Neural crest cell (in vitro differentiated cells): ENCODE measurements around the gene CKAP2L. TPM values are rescaled to one million over a fixed set of nuclear protein-coding genes. Genes with fewer than 3 reads are reported as not detected.

ENCODE experiments used
- DNase-seq: peaks from one replicate; pipeline ENCODE4 v3.0.0; 2021; ENCODE audit warnings: low read depth, mixed read lengths, low spot score
- H3K27ac Mint-ChIP-seq: one replicate; pipeline ENCODE4 v1.8.0; 2021; ENCODE audit warnings: mild to moderate bottlenecking, mixed read lengths; ENCODE audit not compliant: unreplicated experiment
- H3K27me3 Mint-ChIP-seq: 2 replicates; pipeline ENCODE4 v1.8.0; 2021; ENCODE audit warnings: low read depth, mild to moderate bottlenecking, mixed read lengths
- H3K36me3 Mint-ChIP-seq: 2 replicates; pipeline ENCODE4 v1.8.0; 2021; ENCODE audit warnings: low read depth, mild to moderate bottlenecking, mixed read lengths
- H3K4me1 Mint-ChIP-seq: 2 replicates; pipeline ENCODE4 v1.8.0; 2021; ENCODE audit warnings: mixed read lengths
- H3K4me3 Mint-ChIP-seq: one replicate; pipeline ENCODE4 v1.8.0; 2021; ENCODE audit warnings: mild to moderate bottlenecking, mixed read lengths
- H3K9me3 Mint-ChIP-seq: 2 replicates; pipeline ENCODE4 v1.8.0; 2021; ENCODE audit warnings: mixed read lengths
- total RNA-seq: library from RNA; stranded (reverse); gene quantifications from 2 replicates; pipeline ENCODE4 v1.2.1, GENCODE V29; 2021
- TF ChIP-seq, protein P1 (sequence below): fragments of 200-600 bp; sonication (generic); conservative IDR thresholded peaks from 2 replicates; pipeline ENCODE4 v1.5.0; 2021; ENCODE audit warnings: antibody characterized with exemption, mild to moderate bottlenecking

The CKAP2L gene
- total RNA-seq, 1 donor from 2014 or later: 27.4 TPM

DNA sequence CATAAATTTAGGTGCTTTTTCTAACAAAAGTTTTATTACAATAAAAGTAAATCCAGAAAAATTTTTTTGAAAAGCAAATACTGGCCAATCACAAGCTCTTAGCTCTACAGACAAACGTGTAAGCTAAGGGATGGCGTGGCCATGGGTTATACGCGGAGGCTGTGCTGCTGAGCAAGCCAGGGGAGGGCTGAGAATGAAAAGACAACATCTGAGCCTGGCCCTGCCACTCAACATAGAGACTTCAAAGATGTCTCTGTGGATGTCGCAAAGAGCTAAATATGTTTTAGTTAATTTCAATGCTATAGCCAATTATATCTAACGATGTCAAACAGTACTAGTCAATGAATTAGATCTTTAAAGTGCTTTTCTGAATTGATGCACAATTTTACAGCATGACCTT lies 76.9 kb downstream of the CKAP2L start:
- TF ChIP-seq, protein P1, sequence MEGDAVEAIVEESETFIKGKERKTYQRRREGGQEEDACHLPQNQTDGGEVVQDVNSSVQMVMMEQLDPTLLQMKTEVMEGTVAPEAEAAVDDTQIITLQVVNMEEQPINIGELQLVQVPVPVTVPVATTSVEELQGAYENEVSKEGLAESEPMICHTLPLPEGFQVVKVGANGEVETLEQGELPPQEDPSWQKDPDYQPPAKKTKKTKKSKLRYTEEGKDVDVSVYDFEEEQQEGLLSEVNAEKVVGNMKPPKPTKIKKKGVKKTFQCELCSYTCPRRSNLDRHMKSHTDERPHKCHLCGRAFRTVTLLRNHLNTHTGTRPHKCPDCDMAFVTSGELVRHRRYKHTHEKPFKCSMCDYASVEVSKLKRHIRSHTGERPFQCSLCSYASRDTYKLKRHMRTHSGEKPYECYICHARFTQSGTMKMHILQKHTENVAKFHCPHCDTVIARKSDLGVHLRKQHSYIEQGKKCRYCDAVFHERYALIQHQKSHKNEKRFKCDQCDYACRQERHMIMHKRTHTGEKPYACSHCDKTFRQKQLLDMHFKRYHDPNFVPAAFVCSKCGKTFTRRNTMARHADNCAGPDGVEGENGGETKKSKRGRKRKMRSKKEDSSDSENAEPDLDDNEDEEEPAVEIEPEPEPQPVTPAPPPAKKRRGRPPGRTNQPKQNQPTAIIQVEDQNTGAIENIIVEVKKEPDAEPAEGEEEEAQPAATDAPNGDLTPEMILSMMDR: no peak
- no peaks in the 10 kb centered on the region for H3K9me3 Mint-ChIP-seq

More for the DNA sequence above, 76.9 kb downstream of the CKAP2L start:
- no peak overlapping the region for H3K4me3 Mint-ChIP-seq
- no peak for DNase-seq
- H3K27me3 Mint-ChIP-seq: no peaks in the 10 kb centered on the region
- no peaks in the 10 kb centered on the region for H3K36me3 Mint-ChIP-seq
- H3K27ac Mint-ChIP-seq: no peak overlapping the region
- H3K4me1 Mint-ChIP-seq: peaks cover 3% of the 10 kb centered on the region

Other genes starting within 250 kb of the CKAP2L start
- 35.8 and 39.9 TPM in 2 replicates for gene POLR1B, start 222.1 kb downstream of the CKAP2L start, total RNA-seq
- gene CHCHD5, start 180.0 kb downstream of the CKAP2L start, total RNA-seq: 29.4 and 35.4 TPM in 2 replicates
- gene SLC20A1, start 118.7 kb downstream of the CKAP2L start, total RNA-seq: 114 and 116 TPM in 2 replicates
- not detected in 2 replicates for gene NT5DC4, start 43.6 kb downstream of the CKAP2L start, total RNA-seq
- gene IL1A, start 19.9 kb upstream of the CKAP2L start, total RNA-seq: not detected in 2 replicates
- gene IL1B, start 72.2 kb upstream of the CKAP2L start, total RNA-seq: not detected in 2 replicates
- gene IL37, start 146.6 kb upstream of the CKAP2L start, total RNA-seq: 0.40 TPM in 1 of 2 replicates, not detected in the other
- not detected in 2 replicates for gene IL36G, start 213.4 kb upstream of the CKAP2L start, total RNA-seq
- not detected in 2 replicates for gene IL36A, start 240.8 kb upstream of the CKAP2L start, total RNA-seq